GM19452 (cell line): ENCODE results near the gene ASMTL.
"Not testable (repeated sequence)": the region's sequence is repeated elsewhere in the genome, so short reads cannot be mapped to it uniquely, and the experiment has no call there.

Experiments
- ATAC-seq: cut with Tn5 transposase; IDR thresholded peaks from one replicate; pipeline ENCODE4 v1.9.1; 2021; ENCODE audit not compliant: unreplicated experiment

Gene ASMTL, protein sequence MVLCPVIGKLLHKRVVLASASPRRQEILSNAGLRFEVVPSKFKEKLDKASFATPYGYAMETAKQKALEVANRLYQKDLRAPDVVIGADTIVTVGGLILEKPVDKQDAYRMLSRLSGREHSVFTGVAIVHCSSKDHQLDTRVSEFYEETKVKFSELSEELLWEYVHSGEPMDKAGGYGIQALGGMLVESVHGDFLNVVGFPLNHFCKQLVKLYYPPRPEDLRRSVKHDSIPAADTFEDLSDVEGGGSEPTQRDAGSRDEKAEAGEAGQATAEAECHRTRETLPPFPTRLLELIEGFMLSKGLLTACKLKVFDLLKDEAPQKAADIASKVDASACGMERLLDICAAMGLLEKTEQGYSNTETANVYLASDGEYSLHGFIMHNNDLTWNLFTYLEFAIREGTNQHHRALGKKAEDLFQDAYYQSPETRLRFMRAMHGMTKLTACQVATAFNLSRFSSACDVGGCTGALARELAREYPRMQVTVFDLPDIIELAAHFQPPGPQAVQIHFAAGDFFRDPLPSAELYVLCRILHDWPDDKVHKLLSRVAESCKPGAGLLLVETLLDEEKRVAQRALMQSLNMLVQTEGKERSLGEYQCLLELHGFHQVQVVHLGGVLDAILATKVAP

DNA sequence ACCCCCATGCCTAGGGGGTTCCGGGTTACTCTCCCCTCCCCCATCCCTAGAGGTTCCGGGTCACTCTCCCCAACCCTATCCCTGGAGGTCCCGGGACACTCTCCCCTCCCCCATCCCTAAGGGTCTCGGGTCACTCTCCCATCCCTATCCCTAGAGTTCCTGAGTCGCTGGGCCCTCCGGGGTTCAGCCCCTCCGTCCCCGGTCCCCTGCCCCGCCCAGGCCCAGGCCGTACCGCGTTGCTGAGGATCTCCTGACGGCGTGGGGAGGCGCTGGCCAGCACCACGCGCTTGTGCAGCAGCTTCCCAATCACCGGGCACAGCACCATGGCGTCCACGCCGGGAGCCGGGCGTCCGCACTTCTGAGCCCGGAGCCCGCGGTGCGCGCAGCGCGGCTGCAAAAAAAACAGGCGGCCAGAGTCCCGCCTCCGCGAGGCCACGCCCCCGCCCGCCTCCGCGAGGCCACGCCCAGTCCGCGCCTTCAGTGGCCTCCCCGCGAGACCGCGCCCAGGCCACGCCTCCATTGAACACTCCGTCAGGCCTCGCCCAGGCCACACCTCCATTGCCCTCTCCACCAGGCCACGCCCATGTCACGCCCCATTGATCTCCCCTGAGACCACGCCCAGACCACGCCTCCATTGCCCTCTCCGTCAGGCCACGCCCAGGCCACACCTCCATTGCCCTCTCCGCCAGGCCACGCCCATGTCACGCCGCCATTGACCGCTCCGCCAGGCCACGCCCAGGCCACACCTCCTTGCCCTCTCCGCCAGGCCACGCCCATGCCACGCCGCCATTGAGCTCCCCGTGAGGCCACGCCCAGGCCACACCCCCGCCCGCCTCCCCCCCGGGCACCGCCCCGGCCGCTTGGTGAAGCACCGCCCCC lies at the start of gene ASMTL:
TSS of gene ASMTL (minus strand) at position 394 of the 879 bp plus-strand sequence. CDS start at position 325, 69 bp downstream.
- peak; percentile 76 for ATAC-seq

GRCh38 chrX:1502241-1502640 lies 49.5 kb upstream of the ASMTL start:
- ATAC-seq: peak; percentile 44

DNA sequence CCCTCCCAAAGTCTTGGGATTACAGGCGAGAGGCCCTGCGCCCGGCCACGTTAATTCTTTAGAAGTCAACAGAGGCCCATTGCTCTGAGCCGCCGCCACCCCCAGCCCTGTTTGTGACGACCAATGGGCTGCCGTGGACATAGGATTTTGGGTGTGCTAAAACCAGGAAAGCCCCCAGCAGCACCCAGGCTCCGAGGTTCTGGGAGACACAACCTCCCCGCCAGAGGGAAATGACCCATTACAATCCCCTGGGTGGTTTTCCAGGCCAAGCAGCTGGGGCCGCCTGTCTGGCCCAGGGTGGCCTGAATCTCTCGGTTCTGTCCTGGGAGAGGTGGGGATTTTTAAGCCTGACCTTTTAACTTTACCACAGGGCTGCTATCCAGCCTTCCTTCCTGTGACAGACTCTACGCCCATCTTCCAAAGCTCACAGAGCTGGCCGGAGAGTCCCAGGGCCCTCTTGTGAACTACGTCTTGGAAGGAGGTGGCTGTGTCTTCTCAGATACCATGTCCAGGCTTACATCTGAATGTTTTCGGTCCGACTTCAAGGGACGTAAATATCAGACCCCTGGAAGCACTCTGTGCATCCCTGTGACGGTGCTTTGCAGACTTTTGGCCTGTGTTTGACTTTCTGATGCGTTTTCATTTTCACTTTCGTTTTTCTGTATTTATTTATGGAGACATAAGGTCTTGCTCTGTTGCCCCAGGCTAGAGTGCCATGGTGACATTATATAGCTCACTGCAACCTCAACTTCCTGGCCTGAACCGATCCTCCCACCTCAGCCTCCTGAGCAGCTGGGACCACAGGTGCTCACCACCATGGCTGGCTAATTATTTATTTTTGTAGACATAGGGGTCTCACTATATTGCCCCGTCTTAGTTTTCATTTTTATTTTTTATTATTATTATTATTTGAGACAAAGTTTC lies 48.3 kb upstream of the ASMTL start:
- peak; percentile 68 for ATAC-seq

DNA sequence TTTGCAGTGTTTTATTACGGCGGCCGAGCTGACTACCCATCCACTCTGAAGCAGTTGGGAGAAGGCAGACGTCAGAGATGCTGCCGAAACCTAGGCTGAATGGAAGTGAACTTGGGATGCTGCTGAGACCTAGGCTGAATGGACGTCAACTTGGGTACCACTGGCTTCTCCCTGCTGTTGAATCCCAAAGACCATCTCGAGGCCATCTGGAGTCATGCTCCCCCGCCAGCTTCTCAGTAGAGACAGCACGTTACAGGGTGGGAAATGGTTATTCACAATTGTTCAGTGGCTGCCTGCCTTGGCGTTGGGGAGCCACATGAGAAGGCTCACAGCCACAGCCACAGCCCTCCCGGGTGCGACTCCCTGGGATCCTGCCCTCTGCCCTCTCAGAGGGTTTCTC lies 43.4 kb upstream of the ASMTL start:
- ATAC-seq: no peak

- peak; percentile 54 for ATAC-seq
Measured at GRCh38 chrX:1493877-1494510, 41.3 kb upstream of the ASMTL start.

DNA sequence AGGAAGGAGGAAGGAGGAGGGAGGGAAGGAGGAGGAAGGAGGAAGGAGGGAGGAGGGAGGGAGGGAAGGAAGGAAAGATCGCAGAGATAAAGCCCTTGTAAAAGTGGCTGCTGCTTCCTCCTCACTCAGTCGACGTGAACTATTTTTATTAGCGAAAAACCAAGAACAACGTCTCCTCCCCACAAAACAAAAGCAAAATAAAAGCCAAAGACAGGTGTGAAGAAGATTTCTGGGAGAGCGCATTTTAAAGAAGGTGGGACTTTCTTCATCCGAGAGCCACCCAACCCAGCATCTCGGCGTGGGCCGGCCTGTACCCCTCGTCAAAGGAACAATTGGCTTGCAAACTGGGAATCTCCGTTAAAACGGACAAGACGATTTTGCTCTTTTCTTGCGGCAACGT lies 40.7 kb upstream of the ASMTL start:
- ATAC-seq: no peak

DNA sequence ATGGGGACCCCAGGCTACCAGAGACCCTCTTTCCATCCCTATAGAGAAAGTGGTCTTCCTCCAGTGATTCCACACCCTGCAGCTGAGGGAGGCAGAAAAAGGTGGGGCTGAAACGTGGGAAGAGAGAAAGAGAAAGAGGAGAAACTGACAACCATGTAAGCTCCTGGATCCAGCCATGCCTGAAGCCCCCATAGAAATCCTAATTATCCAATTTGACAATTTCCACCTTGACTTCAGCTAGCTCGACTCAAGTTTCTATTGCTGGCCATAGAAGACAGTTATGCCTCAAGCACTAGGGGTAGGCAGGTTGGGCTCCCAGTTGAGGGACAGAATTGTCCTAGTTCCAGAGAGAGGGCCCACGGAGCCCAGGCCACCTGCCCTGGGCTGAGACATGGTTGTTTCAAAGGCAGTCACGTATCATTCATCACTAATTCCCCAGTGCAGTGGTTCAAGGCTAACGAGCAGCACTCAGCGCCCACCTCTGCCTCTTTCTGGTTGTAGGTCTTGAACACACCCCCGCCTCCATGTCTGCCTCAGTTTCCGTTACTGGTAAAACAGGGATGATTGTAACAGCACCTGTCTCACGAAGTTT lies 39.8 kb upstream of the ASMTL start:
- ATAC-seq: no peak

GRCh38 chrX:1491851-1492349 lies 39.2 kb upstream of the ASMTL start:
- ATAC-seq: peak; percentile 81

DNA sequence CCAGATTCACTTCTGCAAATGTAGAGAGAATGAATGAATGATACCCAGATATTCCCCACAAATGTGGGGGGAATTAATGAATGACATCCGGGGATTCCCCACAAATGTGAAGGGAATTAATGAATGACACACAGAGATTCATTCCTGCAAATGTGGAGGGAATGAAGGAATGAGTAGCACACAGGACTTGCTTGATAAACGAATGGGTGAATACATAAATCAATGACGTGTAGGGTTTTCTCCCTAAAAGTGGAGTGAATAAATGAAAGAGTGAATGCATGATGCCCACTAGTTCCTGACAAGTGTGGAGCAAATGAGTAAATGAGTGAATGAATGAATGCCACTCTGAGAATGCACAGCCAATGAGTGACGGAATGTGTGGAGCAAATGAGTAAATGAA lies 38.5 kb upstream of the ASMTL start:
- not testable (repeated sequence) for ATAC-seq

- not testable (repeated sequence) for ATAC-seq
Measured at GRCh38 chrX:1490723-1491122, 38.0 kb upstream of the ASMTL start.

DNA sequence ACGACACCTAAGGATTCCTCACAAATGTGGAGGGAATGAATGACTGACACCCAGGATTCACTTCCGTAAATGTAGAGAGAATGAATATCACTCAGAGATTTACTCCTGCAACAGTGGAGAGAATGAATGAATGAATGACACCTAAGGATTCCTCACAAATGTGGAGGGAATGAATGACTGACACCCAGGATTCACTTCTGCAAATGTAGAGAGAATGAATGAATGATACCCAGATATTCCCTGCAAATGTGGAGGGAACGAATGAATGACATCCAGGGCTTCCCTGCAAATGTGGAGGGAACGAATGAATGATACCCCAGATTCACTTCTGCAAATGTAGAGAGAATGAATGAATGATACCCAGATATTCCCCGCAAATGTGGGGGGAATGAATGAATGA lies 36.6 kb upstream of the ASMTL start:
- ATAC-seq: not testable (repeated sequence)

- no peak for ATAC-seq
Measured at GRCh38 chrX:1488745-1489144, 36.0 kb upstream of the ASMTL start.

- ATAC-seq: no peak
Measured at GRCh38 chrX:1488141-1488540, 35.4 kb upstream of the ASMTL start.

DNA sequence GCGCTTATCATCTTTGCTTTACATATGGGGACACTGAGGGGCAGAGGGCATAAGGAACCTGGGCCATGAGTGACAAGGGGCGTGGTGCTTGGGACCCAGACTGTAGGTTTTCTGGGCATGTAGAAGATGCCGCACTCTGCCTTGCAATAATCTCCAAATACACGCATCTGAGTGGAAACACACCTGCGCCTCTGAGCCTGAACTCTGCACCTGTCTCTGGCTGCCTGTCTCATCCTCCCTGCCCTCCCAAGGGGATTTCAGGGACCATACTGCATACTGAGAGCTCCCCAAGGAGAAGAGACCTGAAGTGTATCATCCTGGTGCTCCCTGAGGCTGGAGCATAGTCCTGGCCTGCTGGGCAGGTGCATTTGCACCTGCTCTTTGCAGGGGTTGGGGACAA lies 34.7 kb upstream of the ASMTL start:
- ATAC-seq: no peak

DNA sequence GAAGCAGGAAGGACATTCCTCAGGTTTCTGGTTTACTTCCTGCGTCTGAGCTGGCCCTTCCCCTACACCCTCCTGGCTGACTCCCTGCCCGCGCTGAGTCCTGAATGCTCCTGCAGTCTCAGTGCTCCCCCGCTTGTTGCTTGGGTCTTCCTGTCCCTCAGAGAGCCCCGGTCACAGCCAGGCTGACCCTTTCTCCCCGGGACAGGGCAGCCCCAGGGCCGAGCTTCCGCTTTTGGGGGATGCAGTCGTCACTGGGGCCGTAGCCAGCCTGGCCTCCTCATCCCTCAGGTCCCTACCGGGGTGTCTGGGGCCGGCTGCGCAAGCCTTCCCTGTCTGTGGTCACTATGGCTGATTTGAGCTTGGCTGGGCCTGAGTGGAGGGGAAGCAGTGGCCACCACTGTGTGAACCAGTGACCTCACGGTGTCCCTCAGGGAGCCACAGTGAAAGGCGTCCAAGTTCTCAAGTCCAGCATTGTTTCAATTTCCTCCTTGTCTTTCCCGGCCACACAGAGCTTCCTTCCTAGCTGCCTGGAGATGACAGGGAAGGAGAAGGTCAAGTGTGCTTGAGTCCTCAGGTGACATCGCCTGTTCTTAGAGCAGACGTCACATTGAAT lies 34.1 kb upstream of the ASMTL start:
- ATAC-seq: no peak

GRCh38 chrX:1486177-1486576 lies 33.5 kb upstream of the ASMTL start:
- no peak for ATAC-seq

GRCh38 chrX:1485033-1485432 lies 32.3 kb upstream of the ASMTL start:
- ATAC-seq: no peak

GRCh38 chrX:1484638-1485019 lies 31.9 kb upstream of the ASMTL start:
- ATAC-seq: no peak
